ENCODE results near the gene POC1B. TPM values are rescaled to one million over a fixed set of nuclear protein-coding genes. Genes with fewer than 3 reads are reported as not detected.
A peak's percentile ranks its signal among the peaks of the same experiment; 100 is the strongest.

POC1B gene
- total RNA-seq, 1 experiment from 2014 or later: 9.6 TPM

DNA sequence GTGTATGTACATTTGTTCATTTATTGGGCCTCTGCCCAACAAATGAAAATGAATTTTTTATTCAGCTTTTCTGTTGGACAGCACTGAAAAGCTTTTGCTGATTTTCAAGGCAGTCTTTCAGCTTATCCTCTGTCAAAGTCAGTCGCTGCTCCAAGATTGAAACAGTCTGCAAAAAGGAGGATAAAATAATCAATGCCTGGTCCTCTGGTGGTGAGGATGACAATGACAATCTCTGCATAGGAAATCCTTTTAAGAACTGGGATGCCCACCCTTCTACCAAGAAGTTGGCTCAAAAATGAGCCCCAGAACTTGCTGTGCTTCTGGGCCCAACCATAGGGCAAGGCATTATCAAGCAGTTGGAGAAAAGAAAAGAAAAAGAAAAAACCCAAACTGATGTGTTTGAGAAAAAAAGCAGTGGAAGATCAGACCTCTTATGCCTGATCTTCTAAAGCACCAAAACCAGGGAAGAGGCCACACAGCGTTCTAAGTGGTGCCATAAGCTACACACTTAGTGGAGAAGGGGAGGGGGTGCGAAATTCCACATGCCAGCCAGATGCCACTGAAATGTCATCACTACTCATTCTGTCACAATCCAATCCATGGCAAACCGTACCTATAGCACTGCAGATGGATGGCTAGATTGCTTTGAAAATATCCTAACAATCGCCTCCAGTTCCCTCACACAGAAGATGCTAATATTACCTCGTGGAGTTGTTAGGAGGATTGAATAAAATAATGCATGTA, 104.6 kb downstream of the POC1B start:
- DNase-seq (ENCODE audit: low spot score): peak; percentile 14

DNA sequence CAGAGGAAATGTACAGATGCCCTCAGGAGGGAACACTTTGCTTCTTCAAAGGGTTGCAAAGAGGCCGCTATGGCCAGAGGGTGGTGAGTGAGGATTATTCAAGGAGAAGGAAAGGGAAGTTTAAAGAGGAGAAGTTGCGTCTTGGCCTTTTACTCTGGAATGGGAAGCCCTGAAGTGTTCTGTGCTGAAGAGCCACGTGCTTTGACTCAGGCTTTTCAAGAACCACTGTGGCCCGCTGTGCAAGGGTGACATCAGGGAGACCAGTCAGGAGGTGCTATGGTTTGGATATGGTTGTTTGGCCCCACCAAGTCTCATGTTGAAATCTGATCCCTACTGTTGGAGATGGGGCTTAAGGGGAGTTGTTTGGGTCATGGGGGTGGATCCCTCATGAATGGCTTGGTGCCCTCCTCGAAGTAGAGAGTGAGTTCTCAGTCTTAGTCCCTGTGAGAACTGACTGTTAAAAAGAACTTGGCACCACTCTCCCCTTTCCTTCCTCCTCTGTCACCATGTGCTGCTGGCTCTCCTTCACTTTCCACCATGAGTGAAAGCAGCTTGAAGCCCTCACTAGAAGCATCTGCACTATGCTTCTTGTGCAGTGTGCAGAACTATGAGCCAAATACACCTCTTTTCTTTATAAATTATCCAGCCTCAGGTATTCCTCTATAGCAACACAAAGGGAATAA, 107.5 kb downstream of the POC1B start:
- DNase-seq (ENCODE audit: low spot score): no peak

DNA sequence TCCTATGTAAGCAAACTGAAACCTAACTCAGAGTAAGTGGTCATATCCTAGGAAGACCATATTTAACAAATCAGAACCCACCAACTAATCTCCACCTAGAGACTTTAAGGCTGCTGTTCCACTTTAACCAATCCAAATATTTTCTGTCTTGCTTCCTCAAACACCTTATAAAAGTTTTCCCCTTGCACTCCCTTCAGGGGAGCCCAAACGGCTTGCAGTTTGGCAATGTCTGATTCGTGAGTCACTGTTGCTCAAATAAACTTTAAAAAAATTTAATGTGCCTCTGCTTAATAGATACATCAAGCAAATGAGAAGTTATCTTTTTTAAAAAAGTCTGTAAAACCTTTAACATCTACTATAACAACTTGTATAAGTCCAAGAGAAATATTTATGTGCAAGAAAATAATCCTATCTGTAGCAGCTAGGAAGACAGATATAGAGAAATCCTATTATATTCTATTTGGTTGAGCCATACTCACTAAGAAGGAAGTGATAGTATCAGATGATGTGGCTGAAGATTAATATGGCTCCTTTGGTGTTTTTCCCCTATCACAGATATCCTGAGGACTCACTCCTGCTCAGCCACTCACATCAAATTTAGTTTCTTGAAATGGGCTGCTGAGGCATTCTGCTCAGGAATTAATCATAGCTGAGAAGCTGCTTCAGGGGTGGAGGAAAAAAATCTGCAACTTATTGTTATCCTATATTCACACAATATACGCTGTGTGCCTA, 108.4 kb downstream of the POC1B start:
- DNase-seq (ENCODE audit: low spot score): peak; percentile 43

DNA sequence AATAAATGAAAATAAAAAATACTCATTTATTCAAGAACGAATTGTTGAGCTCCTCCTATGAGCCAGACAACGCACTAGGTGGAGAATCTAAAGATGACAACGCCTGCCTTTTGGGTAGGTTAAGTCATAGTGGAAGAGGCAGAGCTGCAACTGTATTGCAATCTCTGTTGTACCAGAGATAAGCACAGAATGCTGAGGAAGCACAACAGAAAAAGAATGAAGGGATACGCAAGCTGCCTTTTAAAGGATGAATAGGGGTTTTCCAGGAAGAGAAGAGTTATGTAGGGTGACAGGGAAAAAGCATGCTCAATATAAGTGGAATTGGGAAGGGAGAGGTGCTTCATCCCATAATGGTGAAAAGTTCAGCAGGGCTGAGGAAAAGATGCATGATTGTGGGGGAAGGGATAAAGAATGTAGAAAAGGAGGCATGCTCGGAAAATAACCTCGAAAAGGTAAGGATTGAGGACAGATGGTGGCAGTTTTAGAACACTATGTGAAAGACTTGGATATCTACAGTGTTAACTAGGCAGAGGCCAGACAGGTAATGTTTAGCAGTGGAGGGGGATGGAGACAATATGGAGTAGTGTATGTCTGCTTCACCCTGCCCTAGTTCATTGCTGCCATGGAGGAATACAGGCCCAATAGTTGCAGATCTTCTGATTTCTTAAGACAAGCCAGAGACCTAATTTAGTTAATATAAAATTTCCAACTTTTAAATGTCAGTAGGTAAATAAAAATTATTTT, 109.6 kb downstream of the POC1B start:
- DNase-seq (ENCODE audit: low spot score): no peak

DNA sequence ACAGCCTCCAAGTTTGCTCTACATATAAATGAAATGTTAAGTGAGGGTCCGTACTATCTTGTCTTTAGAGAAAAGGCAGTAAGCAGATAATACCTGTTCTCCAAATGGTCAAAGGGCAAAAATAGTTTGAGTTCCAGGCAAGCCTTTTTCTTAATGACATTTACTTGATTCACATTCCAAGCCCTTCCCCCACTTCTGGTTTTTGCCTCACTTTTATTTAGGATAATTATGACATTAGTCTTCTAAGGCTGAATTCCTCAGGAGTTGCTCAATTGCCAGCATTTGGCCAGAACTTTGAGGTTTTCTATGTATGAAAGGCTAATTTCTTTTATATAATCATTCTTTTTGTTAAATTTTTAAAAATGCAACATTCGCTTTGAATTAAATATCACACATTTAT, 111.0 kb downstream of the POC1B start:
- DNase-seq (ENCODE audit: low spot score): no peak

DNA sequence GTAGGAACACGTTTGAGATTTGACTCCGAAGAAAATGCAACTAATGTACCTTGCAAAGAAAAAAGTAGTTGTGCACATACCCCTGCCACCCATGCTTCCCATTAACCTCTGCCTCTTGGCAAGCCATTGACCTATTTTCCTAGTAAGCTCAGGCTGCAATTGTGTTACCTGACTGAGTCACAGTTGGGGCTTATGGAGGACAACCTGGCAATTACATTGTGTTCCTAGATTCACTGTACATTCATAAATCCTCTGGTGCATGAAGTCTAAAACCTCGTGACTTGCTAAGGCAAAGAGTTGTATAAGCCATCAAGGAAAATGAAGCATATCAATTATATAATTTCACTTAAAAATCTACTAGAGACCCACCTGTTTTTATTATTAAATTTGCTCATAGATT, 111.5 kb downstream of the POC1B start:
- no peak for DNase-seq (ENCODE audit: low spot score)

DNA sequence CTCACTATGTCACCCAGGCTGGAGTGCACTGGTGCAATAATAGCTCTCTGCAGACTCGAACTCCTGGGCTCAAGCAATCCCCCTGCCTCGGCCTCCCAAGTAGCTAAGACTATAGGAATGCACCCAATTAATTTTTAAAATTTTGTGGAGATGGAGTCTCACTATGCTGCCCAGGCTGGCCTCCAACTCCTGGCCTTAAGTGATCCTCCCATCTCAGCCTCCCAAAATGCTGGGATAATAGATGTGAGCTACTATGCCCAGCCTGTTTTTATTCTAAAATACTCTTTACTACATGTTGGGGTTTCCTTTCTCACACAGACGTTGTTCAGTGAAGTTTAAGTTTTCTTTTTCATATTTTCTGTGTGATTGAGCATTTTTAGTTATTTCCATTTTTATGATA, 112.6 kb downstream of the POC1B start:
- no peak for DNase-seq (ENCODE audit: low spot score)

DNA sequence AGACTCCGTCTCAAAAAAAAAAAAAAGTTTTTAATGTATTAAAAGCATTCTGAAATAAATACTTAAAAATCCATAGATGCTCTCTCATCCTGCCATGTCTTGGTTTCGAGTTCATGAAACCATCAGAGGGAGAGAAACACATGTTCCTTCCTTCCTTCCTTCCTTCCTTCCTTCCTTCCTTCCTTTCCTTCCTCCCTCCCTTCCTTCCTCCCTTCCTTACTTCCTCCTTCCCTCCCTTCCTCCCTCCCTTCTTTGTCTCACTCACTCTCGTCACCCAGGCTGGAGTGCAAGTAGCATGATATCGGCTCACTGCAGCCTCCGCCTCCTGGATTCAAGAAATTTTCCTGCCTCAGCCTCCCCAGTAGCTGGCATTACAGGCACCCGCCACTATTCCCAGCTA, 113.2 kb downstream of the POC1B start:
- no peak for DNase-seq (ENCODE audit: low spot score)

DNA sequence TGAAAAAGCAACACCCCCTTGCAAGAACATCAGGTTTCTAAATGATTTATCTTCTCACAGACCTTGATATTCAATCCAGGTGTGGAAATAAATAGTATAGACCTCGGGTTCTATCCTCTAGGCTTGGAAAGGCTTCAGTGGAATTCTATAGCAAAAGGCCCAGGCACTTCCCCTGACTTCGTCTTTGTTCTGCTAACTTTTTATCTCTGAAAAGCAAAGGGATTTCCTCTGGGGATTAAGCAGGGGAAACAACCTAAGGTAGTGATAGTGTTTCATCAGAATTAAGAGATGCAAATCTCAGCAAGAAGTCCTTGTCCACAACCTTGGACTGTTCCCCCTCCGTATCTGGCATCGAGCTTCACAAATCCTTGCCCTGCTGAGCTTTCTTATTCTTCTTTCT, 114.0 kb downstream of the POC1B start:
- DNase-seq (ENCODE audit: low spot score): no peak

DNA sequence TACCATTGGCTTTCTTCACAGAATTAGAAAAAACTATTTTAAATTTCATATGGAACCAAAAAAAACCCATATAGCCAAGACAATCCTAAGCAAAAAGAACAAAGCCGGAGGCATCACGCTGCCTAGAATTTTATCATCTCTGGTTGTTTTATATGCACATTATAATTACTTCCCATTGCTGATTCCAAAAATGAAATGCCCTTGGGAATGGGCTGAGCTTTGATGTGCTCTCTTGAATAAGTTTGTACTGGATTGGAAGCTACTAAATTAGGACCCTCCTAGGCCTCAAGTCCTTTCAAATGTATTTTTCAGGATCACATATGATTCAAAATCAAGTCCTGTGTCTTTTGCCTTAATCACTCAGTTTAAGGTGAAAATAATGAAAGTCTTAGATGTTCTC, 114.6 kb downstream of the POC1B start:
- no peak for DNase-seq (ENCODE audit: low spot score)

DNA sequence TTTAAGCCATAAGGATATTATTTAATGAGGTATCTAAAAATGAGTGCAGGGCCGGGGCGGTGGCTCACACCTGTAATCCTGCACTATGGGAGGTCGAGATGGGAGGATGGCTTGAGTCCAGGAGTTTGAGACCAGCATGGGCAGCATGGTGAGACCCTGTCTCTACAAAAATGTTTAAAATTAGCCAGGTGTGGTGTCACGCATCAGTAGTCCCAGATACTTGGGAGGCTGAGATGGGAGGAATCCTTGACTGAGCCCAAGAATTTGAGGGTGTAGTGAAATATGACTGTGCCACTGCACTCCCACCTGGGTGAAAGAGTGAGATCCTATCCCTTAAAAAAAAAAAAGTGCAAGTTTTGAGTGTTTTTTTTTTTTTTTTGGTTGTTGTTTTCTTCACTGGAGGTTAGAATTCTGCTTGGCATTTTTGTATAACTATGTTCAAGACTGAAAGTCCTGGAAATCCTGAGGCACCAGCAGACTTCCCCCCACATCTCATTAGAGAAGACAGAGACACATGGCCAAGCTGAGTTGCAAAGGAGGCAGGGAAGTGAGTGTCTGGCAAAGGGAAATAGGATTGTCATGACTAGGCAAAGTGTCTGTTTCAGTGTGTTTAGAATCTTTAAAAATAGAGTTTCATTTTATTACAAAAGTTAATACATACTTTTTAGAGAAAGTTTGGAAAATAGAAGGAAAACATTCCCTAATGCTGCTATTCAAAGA, 120.1 kb downstream of the POC1B start:
- DNase-seq (ENCODE audit: low spot score): no peak

DNA sequence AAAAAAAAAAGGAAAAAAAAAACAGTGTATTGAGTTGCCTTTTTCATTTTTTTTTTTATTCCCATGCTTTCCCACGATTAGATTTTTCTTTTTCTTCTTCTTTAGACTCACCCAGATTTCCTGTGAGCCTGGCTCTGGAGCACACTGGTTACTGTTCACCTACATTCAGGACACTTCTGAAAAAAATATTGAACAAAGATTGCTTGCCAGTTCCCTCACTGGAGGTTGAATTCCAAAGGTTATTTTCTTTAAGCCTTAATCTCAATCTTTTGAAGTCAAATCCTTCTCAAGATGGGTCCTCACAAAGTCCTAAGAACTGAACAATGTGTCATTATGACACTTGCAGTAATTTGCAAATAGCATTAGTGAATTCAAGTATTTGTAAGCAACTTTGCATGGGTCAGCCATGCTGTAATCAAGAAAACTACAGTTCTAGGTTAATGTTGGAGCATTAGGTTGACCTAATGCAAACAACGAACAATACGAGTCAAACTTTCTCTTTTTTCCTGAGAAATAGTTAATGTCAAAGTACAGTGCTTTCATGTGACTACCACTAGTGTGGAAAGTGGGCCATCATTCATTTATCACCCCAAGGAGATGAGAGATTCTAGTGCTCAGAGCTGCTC, 124.3 kb downstream of the POC1B start:
- DNase-seq (ENCODE audit: low spot score): no peak

DNA sequence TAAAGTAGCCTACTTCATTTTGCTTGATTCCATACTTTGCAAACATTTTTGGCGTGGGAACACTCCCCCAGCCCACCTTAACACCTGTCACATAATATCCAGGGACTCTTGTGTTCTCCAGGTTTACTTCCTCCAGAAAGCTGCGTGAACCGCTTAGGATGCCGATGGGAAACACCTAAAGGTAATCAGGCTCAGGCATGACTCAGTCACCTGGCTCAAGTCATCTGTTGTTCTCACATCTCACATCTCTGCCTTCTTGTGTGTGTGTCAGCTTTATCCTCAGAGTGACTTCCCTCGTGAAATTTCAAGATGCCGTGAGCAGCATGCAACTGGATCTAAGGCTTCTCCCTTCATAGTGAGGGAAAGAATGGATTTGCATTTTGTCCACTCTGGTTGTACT, 125.4 kb downstream of the POC1B start:
- DNase-seq (ENCODE audit: low spot score): no peak

DNA sequence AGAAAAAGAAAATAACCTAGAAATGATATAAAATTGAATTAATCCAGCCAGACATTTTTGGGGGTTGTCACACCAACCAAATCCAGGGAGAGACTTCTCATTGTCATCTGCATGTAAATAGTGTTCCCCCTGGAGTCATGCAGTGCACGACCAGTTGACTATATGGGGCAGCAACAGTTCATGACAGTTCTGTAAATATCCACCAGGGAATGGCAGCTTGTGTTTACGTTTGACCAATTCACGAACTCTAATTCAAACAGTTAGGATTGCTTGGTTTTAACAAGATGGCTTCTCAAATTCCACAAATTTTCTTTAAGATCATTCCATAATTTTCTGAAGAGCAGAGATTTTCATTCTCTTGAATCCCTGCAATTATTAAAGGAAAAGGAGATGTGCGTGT, 130.1 kb downstream of the POC1B start:
- DNase-seq (ENCODE audit: low spot score): no peak

DNA sequence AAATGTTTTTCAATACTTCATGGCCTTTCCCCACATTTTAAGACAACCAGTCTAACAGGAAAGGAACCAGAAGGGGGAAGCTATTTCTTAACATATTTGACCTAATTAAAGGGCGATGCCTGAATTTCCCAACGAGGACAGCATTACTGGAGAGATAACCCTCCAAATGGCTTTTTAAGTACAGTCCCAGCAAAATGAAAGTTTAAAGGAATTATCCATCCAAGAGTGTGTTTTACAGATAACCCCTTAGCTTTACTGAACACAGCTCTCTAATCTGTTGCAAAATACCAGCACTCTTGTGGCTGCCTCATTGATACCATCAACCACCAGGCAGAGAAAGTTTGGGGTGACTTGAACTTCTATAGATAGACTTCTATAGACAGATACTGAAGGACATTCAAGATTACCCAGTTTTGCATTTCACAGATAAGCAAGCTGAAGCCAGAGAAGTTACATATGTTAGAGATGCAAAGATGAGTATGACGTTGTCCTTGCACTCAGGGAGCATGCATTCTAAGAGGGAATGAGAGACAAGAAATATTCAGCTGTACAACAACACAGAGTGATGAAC, 132.2 kb downstream of the POC1B start:
- no peak for DNase-seq (ENCODE audit: low spot score)

DNA sequence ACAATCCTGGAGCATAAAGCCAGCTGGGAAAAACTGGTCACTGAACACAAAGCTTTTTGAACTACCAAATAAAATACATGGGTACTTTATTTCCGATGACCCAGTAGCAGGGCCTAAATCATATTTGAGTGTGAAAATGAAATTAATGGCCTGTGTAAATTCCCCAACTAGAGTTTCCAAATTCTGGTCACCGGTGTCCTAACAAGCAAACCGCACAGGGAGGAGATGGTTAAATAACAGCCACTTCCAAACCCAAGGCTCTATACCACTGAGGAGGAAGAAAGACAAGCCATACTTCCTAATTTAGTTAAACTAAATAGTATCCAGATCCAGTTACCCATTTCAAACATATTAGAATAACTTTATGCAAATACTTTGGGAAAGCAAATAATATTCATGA, 133.5 kb downstream of the POC1B start:
- no peak for DNase-seq (ENCODE audit: low spot score)

DNA sequence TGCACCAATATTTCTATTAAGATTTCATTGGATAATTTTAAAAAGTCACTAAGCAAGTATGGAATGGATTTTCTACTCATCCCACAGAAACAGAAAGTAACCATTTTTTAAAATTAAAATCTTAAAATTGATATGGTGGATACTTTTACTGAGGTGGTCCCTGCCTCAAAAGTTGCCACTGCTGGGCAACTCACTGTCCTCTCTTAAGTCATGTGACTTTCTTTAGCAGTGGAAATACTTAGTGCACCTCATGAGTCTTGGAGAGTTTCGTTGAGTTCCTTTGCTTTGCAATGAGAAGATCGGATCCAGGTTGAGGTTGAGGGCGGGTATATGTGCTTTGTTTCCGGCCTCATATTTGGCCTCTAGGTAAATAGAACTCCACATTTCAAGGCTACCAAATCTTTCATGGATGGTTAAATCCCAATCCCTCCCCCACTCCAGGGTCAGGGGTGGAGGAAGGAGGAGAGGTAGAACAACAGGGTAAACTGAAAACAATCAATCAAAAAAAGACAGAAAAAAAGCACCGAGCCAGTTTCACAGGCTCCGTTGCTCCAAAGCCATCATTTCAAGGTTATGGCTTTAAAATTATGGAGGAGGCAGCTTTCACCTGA, 134.0 kb downstream of the POC1B start:
- DNase-seq (ENCODE audit: low spot score): no peak

DNA sequence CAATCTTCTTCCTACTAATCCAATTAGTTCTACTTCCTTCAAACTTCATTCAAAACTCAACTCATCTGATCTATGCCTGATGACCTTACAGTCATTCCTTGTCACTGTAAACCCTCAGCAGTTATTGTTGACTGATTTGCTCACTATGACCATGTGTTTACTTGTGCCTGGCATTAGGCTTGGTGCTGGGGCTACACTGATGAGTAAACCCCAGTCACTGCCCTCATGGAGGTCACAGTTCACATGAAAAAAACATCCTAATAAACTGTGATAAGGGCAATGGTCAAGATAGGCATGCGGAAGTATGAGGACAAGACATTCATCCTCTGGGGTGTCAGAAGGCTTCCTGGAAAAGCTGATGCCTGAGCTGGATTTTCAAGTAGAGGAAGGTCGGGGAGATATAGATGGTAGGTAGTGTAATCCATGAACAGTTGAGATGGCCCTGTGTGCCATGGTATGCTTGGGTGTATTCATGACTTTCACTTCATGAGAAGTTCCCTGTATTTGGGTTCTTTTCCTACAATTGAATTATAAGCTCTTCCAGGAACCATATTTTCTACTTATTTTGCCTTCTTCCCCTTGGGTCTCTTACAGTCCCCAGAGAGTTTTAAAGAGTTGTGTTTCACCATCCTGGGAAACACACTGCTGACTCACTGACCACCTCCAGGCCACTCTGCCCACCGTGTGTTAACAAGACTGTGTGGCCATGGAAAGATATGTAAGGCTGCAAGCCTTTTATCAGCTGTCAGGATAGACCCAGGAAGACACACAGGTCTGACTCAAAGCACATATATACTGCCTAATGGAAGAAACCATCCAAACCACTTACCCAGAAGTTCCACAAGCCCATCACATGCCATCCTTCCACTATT, 134.8 kb downstream of the POC1B start:
- DNase-seq (ENCODE audit: low spot score): peak; percentile 79

Data from HT-29 (cell line).